Panc1 (cell line): Measurements from ENCODE around the gene FAM210B. TPM values are rescaled to one million over a fixed set of nuclear protein-coding genes. Genes with fewer than 3 reads are reported as not detected.

ENCODE experiments used
- ATAC-seq: fragments of 200-7000 bp; cut with Tn5 transposase; 2 replicates; pipeline ENCODE4 v1.9.1; 2020; ENCODE audit warnings: mild to moderate bottlenecking, moderate library complexity
- BruUV-seq: library from RNA; stranded (reverse); fragments of 400-500 nt; replicated peaks from 2 replicates; lab custom pipeline; 2021; lab: Mats Ljungman, UMichigan
- CTCF ChIA-PET: fragments of 300-600 bp; sonication (Branson Sonifier 250); formaldehyde crosslinking; loops from one replicate; lab custom pipeline; 2022; ENCODE audit warnings: antibody characterized with exemption; lab: Charles Lee
- POLR2A ChIA-PET: fragments of 300-600 bp; sonication (Branson Sonifier 250); formaldehyde crosslinking; loops from one replicate; lab custom pipeline; 2022; ENCODE audit warnings: antibody characterized with exemption; lab: Charles Lee
- DNase-seq: peaks from one replicate; pipeline ENCODE4 v3.0.0-alpha.2; 2010; ENCODE audit warnings: low read depth, low spot score
- H3K27ac ChIP-seq: 2 replicates; pipeline ENCODE4 v1.5.1; 2011; ENCODE audit warnings: mild to moderate bottlenecking, low read length, inconsistent platforms
- H3K27me3 ChIP-seq: fragments of 200-500 bp; sonication (Bioruptor generic); 2 replicates; pipeline ENCODE4 v1.6.0; 2014; ENCODE audit warnings: low read length, inconsistent platforms; ENCODE audit not compliant: control insufficient read depth, insufficient read depth
- H3K36me3 ChIP-seq: fragments of 200-500 bp; sonication (Bioruptor generic); 2 replicates; pipeline ENCODE4 v1.5.1; 2014; ENCODE audit warnings: inconsistent platforms, mild to moderate bottlenecking, low read length, moderate library complexity; ENCODE audit not compliant: control insufficient read depth, insufficient read depth
- H3K4me1 ChIP-seq: 2 replicates; pipeline ENCODE4 v1.5.1; 2011; ENCODE audit warnings: inconsistent platforms, mild to moderate bottlenecking, low read length, moderate library complexity; ENCODE audit not compliant: control insufficient read depth, insufficient read depth
- H3K4me3 ChIP-seq, 2 experiments: 2 replicates each; pipeline ENCODE4 v1.5.1; 2011 to 2012; ENCODE audit warnings: low read depth in 2 of 2, low read length in 2 of 2, mild to moderate bottlenecking in 2 of 2, inconsistent platforms in 1 of 2, moderate library complexity in 1 of 2
- H3K9me3 ChIP-seq: fragments of 200-500 bp; sonication (Bioruptor generic); 2 replicates; pipeline ENCODE4 v1.5.1; 2014; ENCODE audit warnings: low read depth, mild to moderate bottlenecking, inconsistent platforms, low read length, moderate library complexity; ENCODE audit not compliant: control insufficient read depth, insufficient read depth
- POLR2AphosphoS5 ChIP-seq: IDR thresholded peaks from 2 replicates; pipeline ENCODE4 v1.6.1; 2012; ENCODE audit warnings: mild to moderate bottlenecking, low read depth, low read length, moderate library complexity
- SIN3A ChIP-seq: IDR thresholded peaks from 2 replicates; pipeline ENCODE4 v1.6.1; 2012; ENCODE audit warnings: low read depth, mild to moderate bottlenecking, low read length, moderate library complexity, borderline replicate concordance; ENCODE audit not compliant: insufficient read depth
- TCF7L2 ChIP-seq: IDR thresholded peaks from 2 replicates; pipeline ENCODE4 v1.6.1; 2011; ENCODE audit warnings: mild to moderate bottlenecking, low read depth, low read length, inconsistent platforms
- in situ Hi-C: cut with HindIII; loops from 2 replicates; pipeline ENCODE4 v1.10.0; 2016; ENCODE audit warnings: low sequenced_read_pairs, low pct_unique_long_range_greater_than_20kb
- intact Hi-C: fragments of 100-400 bp; cut with micrococcal nuclease; formaldehyde crosslinking; loops from one replicate; pipeline ENCODE4 v1.10.0; 2022; ENCODE audit not compliant: unreplicated experiment
- total RNA-seq: library from RNA; stranded (reverse); gene quantifications from one replicate; pipeline ENCODE4 v1.2.1, GENCODE V29; 2021; ENCODE audit not compliant: unreplicated experiment
- TF ChIP-seq, protein P1 (sequence below), 2 experiments: IDR thresholded peaks; 2 replicates each; pipeline ENCODE4 v1.6.1; 2011 to 2012; ENCODE audit warnings: low read depth in 2 of 2, control low read depth in 1 of 2, low read length in 1 of 2, mild to moderate bottlenecking in 1 of 2, moderate library complexity in 1 of 2; ENCODE audit not compliant: insufficient read depth in 1 of 2
- TF ChIP-seq, protein P2 (sequence below): fragments of 450-650 bp; IDR thresholded peaks from 2 replicates; pipeline ENCODE4 v1.5.1; 2017; ENCODE audit warnings: mild to moderate bottlenecking

The FAM210B gene
- total RNA-seq, 1 experiment from 2014 or later: 10.8 TPM

DNA sequence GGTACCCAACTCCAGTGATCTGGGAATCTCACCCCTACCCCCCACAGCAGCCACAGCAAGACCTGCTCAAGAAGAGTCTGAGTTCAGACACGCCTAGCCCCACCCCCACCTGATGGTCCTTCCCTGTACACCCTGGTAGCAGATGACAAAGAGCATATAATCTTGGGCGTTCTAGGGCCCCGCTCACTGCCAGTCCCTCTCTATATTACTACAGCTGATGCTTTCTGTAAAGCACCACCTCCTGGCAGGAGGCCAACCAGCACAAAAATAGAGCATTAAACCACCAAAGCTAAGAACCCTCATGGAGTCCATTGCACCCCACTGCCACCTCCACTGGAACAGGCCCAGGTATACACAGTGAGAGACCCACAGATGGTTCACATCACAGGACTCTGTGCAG, 42.3 kb upstream of the FAM210B start:
- no peak overlapping the region for H3K27ac ChIP-seq
- no peaks in the 10 kb centered on the region for H3K36me3 ChIP-seq
- ATAC-seq (no peak), DNase-seq (no peak)
- no peak overlapping the region for H3K4me3 ChIP-seq
- in situ Hi-C loops: no loop called here
- intact Hi-C loops: no loop called here
- ChIA-PET POLR2A (no interaction called here), CTCF (no interaction called here)
- TF ChIP-seq, protein P1, sequence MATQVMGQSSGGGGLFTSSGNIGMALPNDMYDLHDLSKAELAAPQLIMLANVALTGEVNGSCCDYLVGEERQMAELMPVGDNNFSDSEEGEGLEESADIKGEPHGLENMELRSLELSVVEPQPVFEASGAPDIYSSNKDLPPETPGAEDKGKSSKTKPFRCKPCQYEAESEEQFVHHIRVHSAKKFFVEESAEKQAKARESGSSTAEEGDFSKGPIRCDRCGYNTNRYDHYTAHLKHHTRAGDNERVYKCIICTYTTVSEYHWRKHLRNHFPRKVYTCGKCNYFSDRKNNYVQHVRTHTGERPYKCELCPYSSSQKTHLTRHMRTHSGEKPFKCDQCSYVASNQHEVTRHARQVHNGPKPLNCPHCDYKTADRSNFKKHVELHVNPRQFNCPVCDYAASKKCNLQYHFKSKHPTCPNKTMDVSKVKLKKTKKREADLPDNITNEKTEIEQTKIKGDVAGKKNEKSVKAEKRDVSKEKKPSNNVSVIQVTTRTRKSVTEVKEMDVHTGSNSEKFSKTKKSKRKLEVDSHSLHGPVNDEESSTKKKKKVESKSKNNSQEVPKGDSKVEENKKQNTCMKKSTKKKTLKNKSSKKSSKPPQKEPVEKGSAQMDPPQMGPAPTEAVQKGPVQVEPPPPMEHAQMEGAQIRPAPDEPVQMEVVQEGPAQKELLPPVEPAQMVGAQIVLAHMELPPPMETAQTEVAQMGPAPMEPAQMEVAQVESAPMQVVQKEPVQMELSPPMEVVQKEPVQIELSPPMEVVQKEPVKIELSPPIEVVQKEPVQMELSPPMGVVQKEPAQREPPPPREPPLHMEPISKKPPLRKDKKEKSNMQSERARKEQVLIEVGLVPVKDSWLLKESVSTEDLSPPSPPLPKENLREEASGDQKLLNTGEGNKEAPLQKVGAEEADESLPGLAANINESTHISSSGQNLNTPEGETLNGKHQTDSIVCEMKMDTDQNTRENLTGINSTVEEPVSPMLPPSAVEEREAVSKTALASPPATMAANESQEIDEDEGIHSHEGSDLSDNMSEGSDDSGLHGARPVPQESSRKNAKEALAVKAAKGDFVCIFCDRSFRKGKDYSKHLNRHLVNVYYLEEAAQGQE (IDR thresholded peaks at IDR 0.05; ENCODE audit: insufficient read depth in 1 of 2, low read depth in 2 of 2, low read length in 1 of 2): no peak
- no peak for TF ChIP-seq TCF7L2
- H3K4me1 ChIP-seq: no peaks in the 10 kb centered on the region
- no peaks in the 10 kb centered on the region for H3K27me3 ChIP-seq
- no TSS peak for BruUV-seq
- no peaks in the 10 kb centered on the region for H3K9me3 ChIP-seq

DNA sequence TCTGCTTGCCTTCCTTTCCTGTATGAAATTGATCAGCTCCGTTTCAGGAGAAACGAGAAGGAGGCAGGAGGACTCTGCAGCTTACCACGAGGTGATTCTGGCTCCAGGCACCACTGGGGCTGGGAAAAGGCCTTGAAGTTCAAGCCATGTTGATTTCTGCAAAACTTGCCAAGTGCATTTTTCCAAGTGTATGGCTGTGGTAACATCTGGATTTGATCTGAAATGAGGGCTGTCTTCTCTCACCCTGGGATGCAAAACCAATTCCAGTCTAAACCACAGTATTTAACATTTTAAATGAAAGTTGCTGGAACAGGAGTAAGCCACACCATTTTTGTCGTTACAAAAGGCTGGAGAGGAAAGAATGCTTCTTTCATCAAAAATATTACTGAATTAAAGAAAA, 36.1 kb upstream of the FAM210B start:
- ATAC-seq: no peak
- CTCF ChIA-PET: no interaction called here
- no peaks in the 10 kb centered on the region for H3K36me3 ChIP-seq
- H3K4me3 ChIP-seq: no peak overlapping the region
- H3K4me1 ChIP-seq: no peaks in the 10 kb centered on the region
- no peak for TF ChIP-seq POLR2AphosphoS5
- in situ Hi-C loops (no loop called here), intact Hi-C loops (no loop called here)
- DNase-seq: no peak
- no peaks in the 10 kb centered on the region for H3K9me3 ChIP-seq
- BruUV-seq: no TSS peak
- no peak overlapping the region for H3K27ac ChIP-seq
- POLR2A ChIA-PET: no interaction called here
- no peaks in the 10 kb centered on the region for H3K27me3 ChIP-seq

DNA sequence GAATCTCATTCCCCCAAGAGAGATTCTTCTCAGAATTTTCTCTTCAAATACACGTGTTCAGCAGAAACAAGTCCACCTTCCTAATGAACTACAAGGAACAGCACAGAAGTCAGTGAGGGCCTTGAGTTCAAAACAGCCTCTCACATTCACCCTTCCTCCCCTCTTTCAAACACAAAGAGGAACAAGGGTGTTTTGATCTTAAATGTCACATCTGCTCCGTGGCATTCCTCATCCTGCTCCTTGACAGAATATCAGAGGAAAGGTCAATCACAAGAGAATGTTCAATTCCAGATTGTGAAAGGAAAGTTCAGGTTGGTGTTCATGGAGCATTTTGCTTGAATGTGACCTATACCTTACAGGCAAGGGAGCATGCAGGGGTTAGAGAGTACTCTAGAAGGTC, 35.6 kb upstream of the FAM210B start:
- ATAC-seq: no peak
- BruUV-seq: no TSS peak
- in situ Hi-C loops (no loop called here), intact Hi-C loops (no loop called here)
- TF ChIP-seq SIN3A (no peak), POLR2AphosphoS5 (no peak), TCF7L2 (no peak)
- TF ChIP-seq, protein P2, sequence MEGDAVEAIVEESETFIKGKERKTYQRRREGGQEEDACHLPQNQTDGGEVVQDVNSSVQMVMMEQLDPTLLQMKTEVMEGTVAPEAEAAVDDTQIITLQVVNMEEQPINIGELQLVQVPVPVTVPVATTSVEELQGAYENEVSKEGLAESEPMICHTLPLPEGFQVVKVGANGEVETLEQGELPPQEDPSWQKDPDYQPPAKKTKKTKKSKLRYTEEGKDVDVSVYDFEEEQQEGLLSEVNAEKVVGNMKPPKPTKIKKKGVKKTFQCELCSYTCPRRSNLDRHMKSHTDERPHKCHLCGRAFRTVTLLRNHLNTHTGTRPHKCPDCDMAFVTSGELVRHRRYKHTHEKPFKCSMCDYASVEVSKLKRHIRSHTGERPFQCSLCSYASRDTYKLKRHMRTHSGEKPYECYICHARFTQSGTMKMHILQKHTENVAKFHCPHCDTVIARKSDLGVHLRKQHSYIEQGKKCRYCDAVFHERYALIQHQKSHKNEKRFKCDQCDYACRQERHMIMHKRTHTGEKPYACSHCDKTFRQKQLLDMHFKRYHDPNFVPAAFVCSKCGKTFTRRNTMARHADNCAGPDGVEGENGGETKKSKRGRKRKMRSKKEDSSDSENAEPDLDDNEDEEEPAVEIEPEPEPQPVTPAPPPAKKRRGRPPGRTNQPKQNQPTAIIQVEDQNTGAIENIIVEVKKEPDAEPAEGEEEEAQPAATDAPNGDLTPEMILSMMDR: no peak
- TF ChIP-seq, protein P1 (IDR thresholded peaks at IDR 0.05; ENCODE audit: insufficient read depth in 1 of 2, low read depth in 2 of 2, low read length in 1 of 2): no peak
- Histone ChIP-seq H3K9me3 (no peaks in the 10 kb centered on the region), H3K27ac (no peak overlapping the region), H3K36me3 (no peaks in the 10 kb centered on the region), H3K4me1 (no peaks in the 10 kb centered on the region), H3K27me3 (no peaks in the 10 kb centered on the region), H3K4me3 (no peak overlapping the region)
- ChIA-PET POLR2A (no interaction called here), CTCF (no interaction called here)
- DNase-seq: no peak
